ENCODE data around the gene CBFA2T2.

The CBFA2T2 gene

DNA sequence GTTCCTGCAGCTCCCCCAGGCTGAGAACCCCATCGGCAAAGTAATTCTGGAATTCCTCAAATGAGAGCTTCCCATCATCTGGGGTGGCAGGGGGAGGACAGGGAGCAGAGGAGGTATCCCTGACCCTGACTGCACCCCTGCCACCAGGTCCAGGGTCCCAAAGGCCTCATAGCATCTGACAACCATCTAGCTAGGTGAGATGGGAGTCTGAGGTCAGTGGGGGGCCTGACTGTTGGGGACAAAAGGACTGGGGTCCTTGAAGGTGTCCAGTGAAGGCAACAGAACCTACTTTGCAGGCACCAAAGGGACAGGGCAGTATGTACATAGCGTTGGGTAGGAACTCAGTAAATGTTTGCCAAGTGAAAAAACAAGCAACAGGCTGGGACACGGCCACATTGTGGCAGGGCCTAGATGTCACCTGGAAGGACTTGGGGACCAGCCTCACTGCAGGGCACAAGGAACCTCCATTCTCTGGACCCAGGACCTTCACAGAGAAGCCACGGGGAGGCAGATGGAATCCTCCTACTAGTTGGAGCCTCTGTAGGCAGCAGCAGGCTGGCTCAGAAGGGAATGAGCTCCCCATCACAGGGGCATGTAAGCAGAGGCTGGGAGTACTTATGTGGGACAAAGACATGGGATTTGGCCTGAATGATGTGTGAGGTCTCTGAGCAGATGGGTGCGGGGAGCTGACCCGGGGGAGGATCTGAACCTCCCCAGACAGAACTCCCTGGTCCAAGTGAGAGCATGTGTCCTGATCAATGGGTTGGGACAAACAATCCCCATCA lies 181.0 kb downstream of the CBFA2T2 start:
- H3K4me3 ChIP-seq (ENCODE audit: low read length in 2 of 2) = no peak overlapping the region
- no peak overlapping the region for H3K27ac ChIP-seq (ENCODE audit: low read depth in 2 of 2, low read length in 2 of 2)
- H3K9ac ChIP-seq (ENCODE audit: low read depth in 1 of 2, low read length in 2 of 2) = no peak overlapping the region
- H3K36me3 ChIP-seq (ENCODE audit: control insufficient read depth in 2 of 2, insufficient read depth in 2 of 2, low read length in 2 of 2) = peaks cover 13 to 20% of the 10 kb centered on the region in 2 donors
- no peaks in the 10 kb centered on the region for H3K27me3 ChIP-seq (ENCODE audit: control insufficient read depth in 2 of 2, insufficient read depth in 2 of 2, low read length in 2 of 2)
- no peaks in the 10 kb centered on the region for H3K9me3 ChIP-seq (ENCODE audit: control insufficient read depth in 2 of 2, low read length in 2 of 2)
- H3K4me1 ChIP-seq (ENCODE audit: control insufficient read depth in 2 of 2, insufficient read depth in 2 of 2, low read length in 2 of 2) = peaks cover 49 to 50% of the 10 kb centered on the region in 2 donors

DNA sequence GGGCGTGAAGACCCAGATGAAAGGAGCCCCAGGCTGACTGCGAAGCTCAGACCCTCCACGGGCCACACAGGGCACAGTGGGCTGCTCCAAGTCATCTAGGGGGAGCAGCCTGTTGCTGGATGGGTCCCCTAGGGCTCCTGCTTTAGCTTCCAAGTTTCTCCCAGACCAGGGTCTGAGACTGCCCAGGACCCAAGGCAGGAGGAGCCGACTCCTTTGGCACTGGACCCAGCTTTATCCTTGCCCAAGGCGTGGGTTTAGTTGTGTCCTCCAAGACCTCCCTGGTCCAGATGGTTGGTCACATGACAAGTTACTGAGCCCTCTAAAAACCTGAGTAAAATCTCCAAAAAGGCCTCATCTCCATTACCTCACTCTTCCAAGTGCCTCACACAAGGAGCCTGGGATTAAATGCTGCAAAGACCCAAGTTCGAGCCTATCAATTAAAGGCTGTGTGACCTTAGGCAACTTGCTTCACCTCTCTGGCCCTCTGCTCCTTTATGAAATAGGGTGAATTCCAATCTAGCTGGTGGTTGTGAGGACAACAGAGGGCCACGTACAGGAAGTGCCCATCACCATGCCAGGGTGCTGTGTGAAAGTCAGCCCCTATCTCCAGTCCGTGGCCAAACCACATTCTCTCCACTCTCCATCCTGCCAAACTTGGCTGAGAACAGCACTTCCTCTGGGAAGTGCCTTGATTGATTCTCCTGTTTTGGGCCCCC lies 181.8 kb downstream of the CBFA2T2 start:
- H3K4me3 ChIP-seq (ENCODE audit: low read length in 2 of 2) = no peak overlapping the region
- H3K27ac ChIP-seq (ENCODE audit: low read depth in 2 of 2, low read length in 2 of 2) = no peak overlapping the region

DNA sequence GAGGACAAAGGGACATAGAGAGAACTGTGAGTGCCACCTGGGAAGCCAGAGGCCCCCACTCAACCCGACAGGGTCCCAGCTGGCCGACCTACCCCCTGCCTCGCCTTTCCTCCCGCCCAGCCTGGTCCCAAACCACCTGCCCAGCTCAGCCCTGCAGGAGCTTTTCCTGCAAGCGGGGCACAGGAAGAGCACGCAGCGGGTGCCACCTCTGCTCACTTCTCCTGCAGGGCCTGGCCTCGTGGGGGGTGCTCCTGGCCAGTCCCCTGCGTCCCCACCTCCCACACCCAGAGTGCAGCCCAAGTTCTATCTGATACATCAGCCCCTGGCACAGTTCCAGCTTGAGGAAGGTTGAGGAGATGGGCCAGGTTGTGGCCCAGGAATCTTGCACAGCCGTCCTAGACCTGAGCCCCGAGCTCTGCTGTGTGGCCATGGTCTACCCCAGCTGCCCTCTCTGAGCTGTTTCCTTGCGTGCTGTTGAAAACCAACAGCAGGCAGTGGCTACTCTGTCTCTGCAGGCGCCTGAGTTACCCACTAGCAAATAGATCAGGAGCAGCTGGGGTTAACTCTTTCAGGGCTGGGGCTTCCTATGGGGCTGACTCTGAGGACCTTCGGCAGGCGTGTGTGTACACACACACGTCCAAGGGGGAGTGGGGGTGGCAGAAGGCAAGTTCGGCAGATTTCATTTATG lies 182.7 kb downstream of the CBFA2T2 start:
- Histone ChIP-seq H3K36me3 (ENCODE audit: control insufficient read depth in 2 of 2, insufficient read depth in 2 of 2, low read length in 2 of 2) (peaks cover 13 to 20% of the 10 kb centered on the region in 2 donors), H3K4me3 (ENCODE audit: low read length in 2 of 2) (peak overlapping the region; percentile 74 to 82), H3K9me3 (ENCODE audit: control insufficient read depth in 2 of 2, low read length in 2 of 2) (no peaks in the 10 kb centered on the region), H3K27me3 (ENCODE audit: control insufficient read depth in 2 of 2, insufficient read depth in 2 of 2, low read length in 2 of 2) (no peaks in the 10 kb centered on the region), H3K4me1 (ENCODE audit: control insufficient read depth in 2 of 2, insufficient read depth in 2 of 2, low read length in 2 of 2) (peaks cover 36 to 46% of the 10 kb centered on the region in 2 donors), H3K27ac (ENCODE audit: low read depth in 2 of 2, low read length in 2 of 2) (no peak overlapping the region), H3K9ac (ENCODE audit: low read depth in 1 of 2, low read length in 2 of 2) (no peak overlapping the region)

More for the DNA sequence above, 181.8 kb downstream of the CBFA2T2 start:
- Histone ChIP-seq H3K36me3 (ENCODE audit: control insufficient read depth in 2 of 2, insufficient read depth in 2 of 2, low read length in 2 of 2) (peaks cover 13 to 20% of the 10 kb centered on the region in 2 donors), H3K9me3 (ENCODE audit: control insufficient read depth in 2 of 2, low read length in 2 of 2) (no peaks in the 10 kb centered on the region), H3K27me3 (ENCODE audit: control insufficient read depth in 2 of 2, insufficient read depth in 2 of 2, low read length in 2 of 2) (no peaks in the 10 kb centered on the region), H3K9ac (ENCODE audit: low read depth in 1 of 2, low read length in 2 of 2) (no peak overlapping the region), H3K4me1 (ENCODE audit: control insufficient read depth in 2 of 2, insufficient read depth in 2 of 2, low read length in 2 of 2) (peaks cover 42 to 50% of the 10 kb centered on the region in 2 donors)

DNA sequence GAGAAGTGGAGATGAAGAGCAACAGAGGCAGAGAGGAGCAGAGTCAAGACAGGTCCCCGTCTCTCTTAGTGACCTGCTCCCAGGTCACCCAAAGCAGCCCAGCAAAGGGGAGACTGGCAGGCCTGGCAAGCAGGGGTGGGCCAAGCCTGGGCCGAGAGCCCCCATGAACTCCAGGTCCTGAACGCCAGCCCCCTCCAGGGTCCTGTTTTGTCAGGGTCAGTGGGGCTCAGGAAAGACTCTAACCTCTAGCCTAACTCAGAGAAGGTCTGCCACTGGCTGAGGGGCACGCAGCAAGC lies 183.2 kb downstream of the CBFA2T2 start:
- Histone ChIP-seq H3K9ac (ENCODE audit: low read depth in 1 of 2, low read length in 2 of 2) (peak overlapping the region; percentile 66 to 84), H3K27ac (ENCODE audit: low read depth in 2 of 2, low read length in 2 of 2) (peak overlapping the region in 1 of 2 donors; percentile 65), H3K27me3 (ENCODE audit: control insufficient read depth in 2 of 2, insufficient read depth in 2 of 2, low read length in 2 of 2) (no peaks in the 10 kb centered on the region), H3K4me3 (ENCODE audit: low read length in 2 of 2) (peak overlapping the region; percentile 74 to 82), H3K36me3 (ENCODE audit: control insufficient read depth in 2 of 2, insufficient read depth in 2 of 2, low read length in 2 of 2) (peaks cover 13 to 20% of the 10 kb centered on the region in 2 donors), H3K4me1 (ENCODE audit: control insufficient read depth in 2 of 2, insufficient read depth in 2 of 2, low read length in 2 of 2) (peaks cover 31 to 41% of the 10 kb centered on the region in 2 donors), H3K9me3 (ENCODE audit: control insufficient read depth in 2 of 2, low read length in 2 of 2) (no peaks in the 10 kb centered on the region)

DNA sequence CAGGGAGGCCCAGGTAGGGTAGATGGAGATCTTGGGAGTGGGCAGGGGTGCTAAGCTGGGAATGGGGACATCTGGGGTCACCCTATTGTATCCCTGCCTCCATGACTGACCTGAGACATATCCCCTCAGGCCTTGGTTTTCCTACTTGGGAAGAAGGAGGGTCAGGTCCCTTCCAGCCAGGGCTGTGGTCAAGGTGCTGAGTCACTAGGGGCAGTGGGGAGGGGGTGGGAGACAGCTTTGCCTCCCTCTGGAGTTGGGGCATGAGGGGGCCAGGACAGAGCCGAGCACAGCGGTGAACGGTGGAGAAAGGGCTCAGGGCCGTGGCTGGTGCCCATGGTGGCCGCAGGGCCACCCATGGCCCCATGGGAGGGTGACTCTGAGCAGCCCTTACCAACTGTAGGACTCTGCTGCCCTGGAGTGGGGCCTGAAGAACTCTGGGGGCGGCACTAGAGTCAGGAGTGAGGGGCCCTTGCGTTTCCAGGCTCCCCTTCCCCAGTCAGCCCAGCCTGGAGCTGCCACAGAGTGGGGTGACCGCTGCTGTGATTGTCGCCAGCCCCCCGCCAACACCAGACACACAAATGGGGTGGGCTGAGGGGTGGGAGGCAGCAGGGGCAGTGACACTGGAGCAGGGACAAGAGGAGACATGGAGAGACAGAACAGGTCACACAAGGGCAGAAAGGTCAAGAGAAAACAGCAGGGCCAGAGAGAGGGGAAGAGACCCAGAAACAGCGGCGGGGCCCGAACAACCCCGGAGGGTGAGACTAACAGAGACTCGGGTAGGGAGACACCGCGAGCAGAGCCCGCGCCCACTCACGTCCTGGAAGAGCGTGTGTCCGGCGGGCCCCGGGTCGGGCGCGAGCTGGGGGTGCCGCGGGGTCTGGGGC lies 183.8 kb downstream of the CBFA2T2 start:
- no peaks in the 10 kb centered on the region for H3K9me3 ChIP-seq (ENCODE audit: control insufficient read depth in 2 of 2, low read length in 2 of 2)
- H3K36me3 ChIP-seq (ENCODE audit: control insufficient read depth in 2 of 2, insufficient read depth in 2 of 2, low read length in 2 of 2) = peaks cover 11 to 16% of the 10 kb centered on the region in 2 donors
- peaks cover 28 to 37% of the 10 kb centered on the region in 2 donors for H3K4me1 ChIP-seq (ENCODE audit: control insufficient read depth in 2 of 2, insufficient read depth in 2 of 2, low read length in 2 of 2)
- H3K27me3 ChIP-seq (ENCODE audit: control insufficient read depth in 2 of 2, insufficient read depth in 2 of 2, low read length in 2 of 2) = no peaks in the 10 kb centered on the region
- peak overlapping the region; percentile 74 to 82 for H3K4me3 ChIP-seq (ENCODE audit: low read length in 2 of 2)
- H3K9ac ChIP-seq (ENCODE audit: low read depth in 1 of 2, low read length in 2 of 2) = peak overlapping the region; percentile 66 to 84
- peak overlapping the region; percentile 9 to 65 for H3K27ac ChIP-seq (ENCODE audit: low read depth in 2 of 2, low read length in 2 of 2)

DNA sequence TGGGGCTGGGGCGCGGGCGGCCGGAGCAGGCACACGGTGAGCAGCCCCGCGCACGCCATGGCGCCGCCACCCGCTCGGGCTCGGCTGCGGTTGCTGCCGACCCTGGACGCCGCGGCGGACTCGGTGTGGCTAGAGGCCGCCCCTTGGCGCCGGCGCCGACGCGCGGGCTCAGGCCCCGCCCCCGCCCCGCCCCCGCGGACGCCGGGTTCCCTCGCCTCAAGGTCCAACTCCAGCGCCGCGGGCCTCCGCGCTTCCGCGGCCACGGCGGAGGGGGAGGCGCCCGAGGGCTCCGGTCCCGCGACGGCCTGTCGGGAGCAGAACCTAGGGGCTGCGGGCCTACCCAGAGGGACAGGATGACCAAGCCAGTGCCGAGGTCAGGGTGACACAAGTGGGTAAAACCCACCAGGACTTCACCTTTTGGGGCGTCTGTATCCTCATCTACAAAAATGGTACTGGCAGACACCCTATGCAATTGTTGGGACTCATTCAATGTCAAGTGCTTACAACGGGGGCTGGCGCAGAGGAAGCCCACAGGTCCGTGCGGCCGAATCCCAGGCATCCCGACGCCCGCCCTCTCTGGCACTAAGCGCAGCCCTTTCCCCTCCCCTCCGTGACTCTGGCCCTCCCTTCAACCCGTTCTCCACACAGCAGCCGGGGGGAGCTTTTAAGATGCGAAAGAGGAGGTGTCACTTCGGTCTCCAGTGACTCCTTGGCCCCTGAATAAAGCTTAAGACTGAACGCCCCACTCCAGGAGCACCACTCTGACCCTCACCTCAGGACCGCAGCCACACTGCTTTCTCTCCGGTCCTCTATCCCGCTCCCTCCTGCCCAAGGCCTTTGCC lies 184.6 kb downstream of the CBFA2T2 start, which contains the start of gene NECAB3:
Gene NECAB3, minus strand, starts transcription at position 135 of the 842 bp plus-strand sequence. Its CDS starts 76 bp downstream, at position 59.
- H3K27me3 ChIP-seq (ENCODE audit: control insufficient read depth in 2 of 2, insufficient read depth in 2 of 2, low read length in 2 of 2) = no peaks in the 10 kb centered on the region
- H3K4me1 ChIP-seq (ENCODE audit: control insufficient read depth in 2 of 2, insufficient read depth in 2 of 2, low read length in 2 of 2) = peaks cover 28 to 37% of the 10 kb centered on the region in 2 donors
- peak within 1 kb of the TSS; percentile 82 to 88 for H3K27ac ChIP-seq (ENCODE audit: low read depth in 2 of 2, low read length in 2 of 2)
- no peaks in the 10 kb centered on the region for H3K9me3 ChIP-seq (ENCODE audit: control insufficient read depth in 2 of 2, low read length in 2 of 2)
- peaks cover 9% of the 10 kb centered on the region in 2 donors for H3K36me3 ChIP-seq (ENCODE audit: control insufficient read depth in 2 of 2, insufficient read depth in 2 of 2, low read length in 2 of 2)
- H3K4me3 ChIP-seq (ENCODE audit: low read length in 2 of 2) = peak within 1 kb of the TSS; percentile 74 to 82
- peak within 1 kb of the TSS; percentile 85 to 87 for H3K9ac ChIP-seq (ENCODE audit: low read depth in 1 of 2, low read length in 2 of 2)

DNA sequence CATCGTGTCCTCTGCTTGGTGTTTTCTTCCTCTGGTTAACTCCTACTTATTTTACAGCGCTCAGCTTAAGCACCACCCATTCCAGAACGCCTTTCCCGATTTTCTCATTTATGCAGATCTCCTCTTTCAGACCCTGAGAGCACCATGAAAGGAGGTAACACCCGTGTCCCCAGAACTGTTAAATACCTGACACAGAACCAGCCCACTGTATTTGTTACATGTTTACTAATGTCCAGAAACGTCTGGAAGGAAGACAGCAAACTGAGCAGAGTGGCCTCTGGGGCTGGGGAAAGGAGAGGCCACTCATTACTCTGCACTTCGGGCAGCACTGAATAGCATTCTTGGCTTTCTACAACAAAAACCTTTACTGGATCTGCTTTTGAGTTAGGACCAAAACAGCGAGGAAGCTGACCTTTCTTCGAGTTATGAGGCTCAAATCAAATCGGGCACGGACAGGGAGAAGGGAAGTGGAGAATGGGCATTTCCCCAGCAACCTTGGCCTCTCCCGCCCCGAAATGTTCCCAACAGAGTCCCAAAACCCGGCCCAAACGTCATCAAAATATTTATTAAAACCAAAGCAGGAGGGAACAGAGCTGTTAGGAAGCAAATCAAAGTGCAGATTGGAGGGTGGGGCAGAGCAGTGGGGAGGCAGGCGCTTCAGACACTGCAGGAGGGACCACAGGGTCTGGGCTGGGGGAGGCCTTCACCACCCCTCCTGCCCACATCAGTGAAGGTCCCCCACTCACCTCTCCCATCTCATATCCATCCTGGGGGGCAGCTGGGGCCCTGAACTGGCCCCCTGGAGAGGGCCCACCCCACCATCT lies 185.5 kb downstream of the CBFA2T2 start:
- H3K4me3 ChIP-seq (ENCODE audit: low read length in 2 of 2) = peak overlapping the region; percentile 74 to 82
- H3K9ac ChIP-seq (ENCODE audit: low read depth in 1 of 2, low read length in 2 of 2) = peak overlapping the region; percentile 85 to 87

DNA sequence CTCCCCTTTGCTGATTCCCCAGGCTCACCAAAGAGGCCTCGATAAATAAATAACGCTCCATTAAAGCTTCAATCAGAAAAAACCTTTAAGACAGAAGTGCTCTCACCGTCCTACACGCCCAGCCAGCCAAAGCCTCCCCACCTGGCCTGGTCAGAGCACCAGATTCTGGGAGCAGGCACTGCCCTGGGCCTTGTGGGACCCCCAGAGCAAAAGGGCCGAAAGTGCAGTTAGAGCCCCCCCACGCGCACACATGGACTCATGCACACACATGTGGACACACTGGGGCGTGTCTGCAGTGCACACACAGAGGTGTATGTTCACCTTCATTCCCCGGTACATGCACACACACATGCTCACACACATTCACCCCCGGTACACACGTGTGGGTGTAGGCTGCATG lies 186.2 kb downstream of the CBFA2T2 start:
- H3K9me3 ChIP-seq (ENCODE audit: control insufficient read depth in 2 of 2, low read length in 2 of 2) = no peaks in the 10 kb centered on the region
- peaks cover under 1 to 2% of the 10 kb centered on the region in 2 donors for H3K36me3 ChIP-seq (ENCODE audit: control insufficient read depth in 2 of 2, insufficient read depth in 2 of 2, low read length in 2 of 2)
- H3K4me1 ChIP-seq (ENCODE audit: control insufficient read depth in 2 of 2, insufficient read depth in 2 of 2, low read length in 2 of 2) = peaks cover 28 to 37% of the 10 kb centered on the region in 2 donors
- H3K9ac ChIP-seq (ENCODE audit: low read depth in 1 of 2, low read length in 2 of 2) = no peak overlapping the region
- H3K27ac ChIP-seq (ENCODE audit: low read depth in 2 of 2, low read length in 2 of 2) = peak overlapping the region; percentile 82 to 88
- H3K27me3 ChIP-seq (ENCODE audit: control insufficient read depth in 2 of 2, insufficient read depth in 2 of 2, low read length in 2 of 2) = no peaks in the 10 kb centered on the region
- no peak overlapping the region for H3K4me3 ChIP-seq (ENCODE audit: low read length in 2 of 2)

More for the DNA sequence above, 185.5 kb downstream of the CBFA2T2 start:
- Histone ChIP-seq H3K36me3 (ENCODE audit: control insufficient read depth in 2 of 2, insufficient read depth in 2 of 2, low read length in 2 of 2) (peaks cover 2 to 8% of the 10 kb centered on the region in 2 donors), H3K9me3 (ENCODE audit: control insufficient read depth in 2 of 2, low read length in 2 of 2) (no peaks in the 10 kb centered on the region), H3K27ac (ENCODE audit: low read depth in 2 of 2, low read length in 2 of 2) (peak overlapping the region; percentile 82 to 88), H3K27me3 (ENCODE audit: control insufficient read depth in 2 of 2, insufficient read depth in 2 of 2, low read length in 2 of 2) (no peaks in the 10 kb centered on the region), H3K4me1 (ENCODE audit: control insufficient read depth in 2 of 2, insufficient read depth in 2 of 2, low read length in 2 of 2) (peaks cover 28 to 37% of the 10 kb centered on the region in 2 donors)

Data from mucosa of rectum (tissue), 2 donors.